ENCODE data around the gene SRSF4.
A peak's percentile ranks its signal among the peaks of the same experiment; 100 is the strongest.
"Not testable (repeated sequence)": the region's sequence is repeated elsewhere in the genome, so short reads cannot be mapped to it uniquely, and the experiment has no call there.

SRSF4 gene

DNA sequence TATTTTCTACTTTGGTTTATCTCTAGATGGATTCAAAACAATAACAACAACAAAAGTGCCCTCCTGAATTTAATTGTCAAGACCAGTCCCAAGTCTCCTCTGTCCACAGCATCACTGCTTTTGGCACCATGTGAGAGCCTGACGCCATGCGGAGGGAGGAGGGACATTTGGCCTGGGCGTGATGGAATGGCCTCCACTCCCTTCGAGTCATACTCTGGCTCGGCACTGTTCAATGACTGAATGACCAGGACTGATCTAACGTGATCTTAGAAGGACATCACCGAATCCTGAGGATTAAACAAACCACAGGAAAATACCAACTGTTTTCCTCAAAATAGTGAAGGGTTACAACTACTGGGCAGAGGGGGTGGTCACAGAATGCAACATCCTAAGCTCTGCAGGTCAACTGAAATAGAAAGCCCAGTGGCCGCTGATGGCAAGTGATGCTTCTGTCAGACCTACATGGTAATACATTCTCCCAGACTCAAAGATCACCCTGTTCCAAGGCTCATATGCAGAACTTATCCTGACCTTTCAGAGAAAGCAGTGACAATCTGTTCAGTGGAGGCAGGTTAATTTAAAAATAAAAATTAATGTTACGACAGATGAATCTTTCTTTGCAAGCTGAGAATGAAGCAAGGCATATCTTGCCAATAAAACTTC, 19.1 kb downstream of the SRSF4 start:
- no peak for DNase-seq (ENCODE audit: low spot score)

DNA sequence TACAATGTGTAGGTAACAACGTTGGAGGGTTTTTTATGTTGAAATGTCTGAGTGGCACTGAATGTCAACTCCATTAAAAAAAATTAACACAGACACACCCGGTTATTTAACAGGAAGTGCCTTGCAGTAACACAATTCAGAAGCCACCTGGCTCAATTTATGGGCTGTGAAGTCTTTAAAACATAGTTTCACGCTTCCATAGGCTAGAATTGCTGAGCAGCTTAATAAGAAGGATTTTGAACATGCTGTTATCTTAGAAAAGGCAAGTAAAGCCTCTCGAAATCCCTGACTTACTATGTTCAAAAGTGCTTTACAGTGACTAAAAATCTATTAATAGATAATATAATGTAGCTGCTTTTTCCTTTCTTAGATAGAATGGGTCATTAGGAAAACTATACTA, 19.7 kb downstream of the SRSF4 start:
- no peak for DNase-seq (ENCODE audit: low spot score)

DNA sequence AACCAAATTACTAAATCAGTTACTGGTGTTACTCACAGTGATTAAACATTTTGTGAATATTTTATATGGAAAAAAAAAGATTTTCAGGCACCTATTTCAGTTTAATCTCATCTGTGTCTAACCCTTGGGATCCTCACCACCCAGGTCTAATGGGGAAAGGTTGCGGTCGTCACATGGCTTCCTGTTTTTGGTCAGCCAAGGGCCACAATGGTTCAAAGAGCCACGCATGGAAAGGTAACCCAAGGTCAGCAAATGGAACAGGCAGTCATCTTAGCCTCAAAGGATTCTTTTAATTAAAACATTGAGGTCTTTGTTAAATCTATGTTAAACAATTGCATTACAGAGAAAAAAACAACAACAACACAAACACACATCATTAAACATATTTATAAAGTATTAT, 21.9 kb downstream of the SRSF4 start:
- no peak for DNase-seq (ENCODE audit: low spot score)

DNA sequence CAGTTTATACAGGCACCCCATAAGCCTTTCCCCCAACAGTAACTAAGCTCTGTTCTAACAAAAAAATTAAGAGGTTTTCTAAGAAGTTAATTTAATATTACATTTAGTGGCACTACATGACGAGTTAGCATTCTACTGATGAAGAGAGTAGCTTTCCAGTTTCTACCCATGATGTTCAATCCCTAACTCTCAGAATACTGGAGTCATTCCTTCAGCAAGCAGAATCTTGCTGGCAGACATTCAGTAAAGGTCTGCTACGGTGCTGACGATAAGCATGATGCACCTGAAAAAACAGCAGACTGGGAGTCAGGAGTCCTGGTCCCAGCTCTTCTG, 24.5 kb downstream of the SRSF4 start:
- DNase-seq (ENCODE audit: low spot score): no peak

DNA sequence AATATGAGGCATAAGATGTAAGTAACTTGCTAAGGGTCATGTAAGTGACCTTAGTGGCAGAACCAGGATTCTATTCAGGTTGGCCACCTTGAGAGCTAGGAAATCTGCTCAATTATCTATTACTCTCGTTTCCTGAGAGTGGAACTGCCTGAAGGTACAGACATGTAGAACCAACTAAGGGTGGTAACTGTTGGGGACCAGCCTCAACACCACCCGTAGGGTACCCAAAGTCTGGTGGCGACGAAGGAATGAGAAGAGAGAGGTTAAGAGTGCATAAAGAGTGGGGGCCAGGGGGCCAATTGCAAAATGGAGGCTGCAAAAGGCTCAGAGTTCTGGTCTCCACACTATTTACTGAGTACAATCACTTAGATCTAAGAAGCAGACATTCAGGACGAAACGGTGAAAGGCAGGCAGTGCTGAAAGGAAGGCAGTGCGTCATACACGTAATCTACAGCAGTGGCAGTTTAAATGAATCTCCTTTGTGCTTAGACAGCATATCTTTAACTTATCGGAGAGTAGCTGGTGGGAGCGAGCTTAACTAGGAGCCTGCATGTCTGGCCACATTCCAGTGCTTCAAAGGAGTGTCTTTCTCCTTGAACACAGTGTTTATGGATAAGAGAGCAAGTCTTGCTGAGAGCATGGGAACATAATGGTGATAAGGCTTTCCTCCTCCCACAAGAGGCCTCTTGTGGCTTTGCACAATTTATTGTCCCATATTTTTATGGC, 25.0 kb downstream of the SRSF4 start:
- DNase-seq (ENCODE audit: low spot score): no peak

DNA sequence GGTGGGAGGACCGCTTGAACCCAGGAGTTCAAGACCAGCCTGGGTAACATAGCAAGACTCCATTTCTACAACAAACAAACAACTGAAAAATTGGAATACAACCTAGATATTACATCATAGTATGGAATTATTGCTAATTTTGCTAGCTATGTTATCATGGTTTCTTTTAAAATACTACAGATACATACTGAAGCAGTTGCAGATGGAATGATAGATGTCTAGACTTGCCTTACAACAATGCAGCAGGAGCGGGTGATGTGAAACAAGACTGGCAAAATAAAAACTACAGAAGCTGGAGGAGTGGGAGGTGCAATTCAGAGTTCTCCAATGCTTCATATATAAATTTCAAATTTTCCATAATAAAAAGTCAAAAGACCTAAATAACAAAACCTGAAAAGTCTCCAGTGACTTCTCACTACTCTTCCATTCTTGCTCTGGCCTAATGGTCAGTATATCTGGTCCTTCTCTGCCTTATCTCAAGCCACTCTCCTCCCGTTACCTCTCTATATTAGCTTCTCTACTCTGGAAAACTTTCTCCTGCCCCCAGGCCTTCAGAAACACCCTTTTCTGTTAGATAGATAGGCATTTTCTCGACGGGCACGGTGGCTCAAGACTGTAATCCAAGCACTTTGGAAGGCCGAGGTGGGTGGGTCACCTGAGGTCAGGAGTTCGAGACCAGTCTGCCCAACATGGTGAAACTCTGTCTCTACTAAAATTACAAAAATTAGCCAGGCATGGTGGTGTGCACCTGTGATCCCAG, 29.5 kb downstream of the SRSF4 start:
- no peak for DNase-seq (ENCODE audit: low spot score)

DNA sequence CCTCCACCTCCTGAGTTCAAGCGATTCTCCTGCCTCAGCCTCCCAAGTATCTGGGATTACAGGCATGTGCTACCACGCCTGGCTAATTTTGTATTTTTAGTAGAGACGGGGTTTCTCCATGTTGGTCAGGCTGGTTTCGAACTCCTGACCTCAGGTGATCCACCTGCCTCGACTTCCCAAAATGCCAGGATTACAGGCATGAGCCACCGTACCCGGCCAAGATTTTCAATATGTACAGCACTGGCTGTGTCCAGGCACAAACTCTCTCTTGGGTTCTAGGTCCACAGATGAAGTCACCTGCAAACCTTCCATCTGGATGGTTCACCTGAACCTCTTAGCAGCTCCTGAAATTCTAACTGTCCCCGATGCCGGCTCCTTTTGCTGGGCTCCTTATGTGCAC, 31.4 kb downstream of the SRSF4 start:
- DNase-seq (ENCODE audit: low spot score): not testable (repeated sequence)

DNA sequence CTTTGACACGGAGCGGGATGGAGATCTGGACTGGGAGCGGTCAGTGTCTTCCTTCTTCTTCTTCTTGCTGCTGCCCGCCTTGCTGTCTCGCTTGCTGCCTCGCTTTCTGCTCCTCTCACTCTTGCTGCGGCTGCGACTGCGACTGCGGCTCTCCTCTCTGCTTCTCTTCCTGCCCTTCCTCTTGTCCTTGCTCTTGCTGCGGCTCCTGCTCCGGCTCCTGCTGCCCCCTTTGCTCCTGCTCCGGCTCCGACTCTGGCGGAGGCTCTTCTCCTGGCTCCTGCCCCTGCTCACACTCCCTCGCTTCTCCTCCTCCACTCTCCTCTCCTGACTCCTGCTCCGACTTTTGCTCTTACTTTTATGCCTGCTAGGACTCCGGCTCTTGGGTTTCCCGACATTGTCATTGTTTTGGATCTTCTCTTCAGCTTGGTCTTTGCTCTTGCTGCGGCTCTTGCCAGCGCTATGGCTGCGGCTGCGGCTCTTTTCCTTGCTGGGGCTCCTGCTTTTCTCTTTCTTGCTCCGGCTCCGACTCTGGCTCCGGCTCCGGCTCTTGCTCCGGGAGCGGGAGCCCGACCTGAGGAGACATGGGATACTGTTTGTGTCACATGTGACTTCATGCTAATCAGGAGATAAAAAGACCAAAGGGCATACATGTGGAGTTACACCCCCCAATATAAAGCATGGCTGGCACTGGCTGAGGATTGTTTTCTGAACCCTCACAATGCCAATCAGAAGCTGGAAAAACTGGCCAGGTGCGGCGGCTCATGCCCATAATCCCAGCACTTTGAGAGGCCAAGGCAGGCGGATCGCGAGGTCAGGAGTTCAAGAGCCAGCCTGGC, 32.8 kb downstream of the SRSF4 start:
- no peak for DNase-seq (ENCODE audit: low spot score)

DNA sequence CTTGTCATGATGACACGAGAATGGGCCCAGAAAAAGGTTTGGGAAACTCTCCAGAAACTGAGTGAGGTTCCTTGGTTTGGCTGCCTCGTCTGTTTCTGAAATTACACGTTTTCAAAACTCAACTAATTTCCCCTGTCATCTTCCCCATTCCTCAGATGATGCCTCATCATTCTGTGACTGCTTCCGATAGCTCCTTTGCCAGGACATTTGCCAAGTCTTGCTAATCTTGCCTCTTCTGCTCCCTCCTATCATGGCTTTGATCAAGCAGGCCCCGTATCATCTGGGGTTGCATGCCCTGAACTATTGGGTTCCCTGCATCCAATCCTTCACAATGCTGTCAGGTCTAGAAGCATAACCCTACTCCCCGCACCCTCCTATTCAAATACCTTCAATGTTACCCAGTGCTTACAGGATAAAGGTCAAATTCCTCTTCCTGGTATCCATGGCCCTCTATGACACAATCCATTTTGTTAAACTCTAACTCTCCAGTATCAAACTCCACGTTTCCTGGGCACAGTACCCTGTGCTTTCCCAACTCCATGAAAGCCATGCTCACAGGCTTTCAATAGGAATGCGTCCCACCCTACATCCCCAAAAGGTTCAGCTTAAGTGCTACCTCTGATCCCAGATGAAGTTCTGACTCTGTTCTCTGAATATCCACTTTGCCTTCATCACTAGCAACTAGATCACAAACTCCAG, 35.8 kb downstream of the SRSF4 start:
- DNase-seq (ENCODE audit: low spot score): no peak

DNA sequence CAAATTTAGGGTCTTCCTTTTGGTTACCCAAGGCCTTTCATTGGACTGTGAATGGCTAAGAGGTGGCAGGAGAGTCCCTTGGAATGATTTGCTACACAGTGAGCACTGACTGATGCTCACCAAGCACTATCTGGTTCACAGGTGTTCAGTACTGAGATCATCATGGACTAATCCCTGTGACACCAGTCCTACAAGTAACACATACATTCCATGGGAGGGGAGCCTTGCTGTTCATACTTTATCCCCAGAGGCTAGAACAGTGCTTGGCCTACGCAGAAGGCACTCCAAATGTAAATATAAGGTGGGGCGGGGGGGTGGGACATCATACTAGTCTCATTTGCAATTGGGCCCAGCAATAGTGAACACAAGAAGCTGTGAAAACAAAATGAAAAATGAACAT, 37.5 kb downstream of the SRSF4 start:
- no peak for DNase-seq (ENCODE audit: low spot score)

DNA sequence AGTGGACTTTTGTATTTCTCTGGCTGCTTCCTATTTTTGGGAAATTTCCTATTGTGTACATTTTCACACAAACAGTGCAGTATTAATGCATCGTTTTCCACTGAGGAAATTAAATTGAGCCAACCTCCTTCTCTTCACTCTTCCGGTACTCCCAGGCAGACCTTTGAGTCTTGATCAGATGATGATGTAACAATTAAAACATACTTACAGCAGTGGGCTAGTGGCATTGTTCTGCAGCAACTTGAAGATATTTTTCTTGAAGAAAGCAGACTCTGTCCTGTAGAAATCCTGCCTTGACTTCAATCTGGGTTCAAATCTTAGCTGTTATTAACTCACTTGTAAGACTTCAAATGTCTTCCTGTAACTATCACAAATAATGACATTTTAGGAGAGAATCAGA, 39.0 kb downstream of the SRSF4 start:
- no peak for DNase-seq (ENCODE audit: low spot score)

DNA sequence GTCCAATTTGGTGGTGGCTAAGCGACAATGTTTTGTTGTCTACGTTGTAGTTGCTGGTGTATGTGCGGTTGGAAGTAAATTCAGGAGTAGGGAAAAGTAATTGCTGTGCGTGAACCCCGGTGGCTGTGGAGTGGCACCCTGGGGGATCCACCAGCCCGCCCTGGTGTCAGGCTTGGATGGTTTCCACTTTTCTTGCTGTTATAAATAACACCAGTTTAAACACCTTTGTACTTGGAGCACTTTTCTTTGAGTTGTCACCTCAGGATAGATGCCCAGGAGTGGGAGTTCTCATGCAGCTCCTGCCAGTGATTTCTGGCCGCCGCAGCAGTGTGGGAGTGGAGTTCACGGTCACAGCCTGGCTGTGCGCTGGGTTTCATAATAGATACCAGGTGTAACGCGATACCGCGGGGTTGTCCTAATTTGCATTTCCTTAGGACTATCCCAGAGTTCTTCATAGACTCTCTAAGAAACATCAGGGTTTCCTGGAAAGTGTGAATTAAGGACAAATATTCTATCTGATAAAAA, 45.2 kb downstream of the SRSF4 start:
- DNase-seq (ENCODE audit: low spot score): no peak

DNA sequence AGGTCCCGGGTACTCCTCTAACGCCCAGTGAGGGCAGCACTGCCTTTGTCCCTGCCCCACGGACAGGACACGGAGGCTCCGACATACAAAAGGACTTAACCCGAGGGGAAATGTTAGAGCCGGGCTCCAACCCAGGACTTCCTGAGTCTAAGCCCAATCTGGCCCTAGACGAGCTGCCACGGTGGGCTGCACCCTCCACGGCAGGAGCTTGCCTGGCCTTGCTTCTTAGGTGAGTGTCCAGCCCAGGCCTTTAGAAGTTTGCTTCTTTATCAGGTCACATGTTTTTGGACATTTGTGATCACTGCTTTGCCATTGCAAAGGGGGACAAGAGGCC, 47.0 kb downstream of the SRSF4 start:
- no peak for DNase-seq (ENCODE audit: low spot score)

DNA sequence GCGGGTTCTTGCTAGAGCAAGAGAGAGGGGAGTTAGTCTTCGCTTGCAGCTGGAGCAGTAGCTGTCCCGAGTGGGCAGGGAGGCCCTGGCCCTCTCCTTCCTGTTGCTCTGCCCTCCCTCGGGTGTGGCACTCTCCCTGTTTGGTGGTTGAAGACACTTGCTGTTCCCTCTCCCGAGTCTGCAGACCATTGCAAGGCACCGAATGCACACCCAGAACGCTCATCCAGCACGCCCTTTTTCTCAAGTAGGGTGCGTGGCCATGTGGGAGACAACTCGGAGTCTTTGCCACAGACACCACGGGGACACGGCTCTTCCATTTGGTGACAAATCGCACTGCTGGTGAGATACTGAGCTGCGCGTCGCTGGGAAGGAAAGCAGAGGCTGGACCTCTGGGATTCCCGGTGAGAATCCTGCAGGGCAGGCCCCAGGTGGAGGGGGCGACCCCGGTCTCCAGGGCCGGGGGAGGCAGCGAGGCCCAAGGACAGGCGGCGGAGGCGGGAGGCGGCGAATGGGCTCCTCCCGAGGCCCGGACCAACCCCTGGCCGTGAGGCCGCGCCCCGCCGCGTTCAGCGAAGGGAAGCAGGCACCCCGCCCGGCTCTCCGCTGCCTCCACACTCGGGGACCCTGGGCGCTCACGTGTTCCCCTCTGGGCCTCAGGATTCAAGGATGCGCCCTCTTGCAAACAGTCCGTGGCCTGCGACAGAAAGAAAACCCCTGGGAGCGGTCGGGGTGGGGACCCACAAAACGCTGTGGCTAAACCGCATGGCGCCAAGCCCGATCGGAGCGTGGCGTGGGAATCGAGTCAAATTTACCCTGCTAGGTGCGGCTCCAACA, 47.6 kb downstream of the SRSF4 start:
- DNase-seq (ENCODE audit: low spot score): no peak

DNA sequence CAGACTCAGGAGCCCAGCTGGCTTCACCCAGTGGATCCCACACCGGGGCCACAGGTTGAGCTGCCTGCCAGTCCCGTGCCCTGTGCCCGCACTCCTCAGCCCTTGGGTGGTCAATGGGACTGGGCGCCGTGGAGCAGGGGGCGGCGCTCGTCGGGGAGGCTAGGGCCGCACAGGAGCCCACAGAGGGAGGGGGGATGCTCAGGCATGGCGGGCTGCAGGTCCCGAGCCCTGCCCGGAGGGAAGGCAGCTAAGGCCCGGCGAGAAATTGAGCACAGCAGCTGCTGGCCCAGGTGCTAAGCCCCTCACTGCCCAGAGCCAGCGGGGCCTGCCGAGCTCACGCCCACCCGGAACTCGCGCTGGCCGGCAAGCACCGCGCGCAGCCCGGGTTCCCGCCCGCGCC, 50.6 kb downstream of the SRSF4 start:
- DNase-seq (ENCODE audit: low spot score): not testable (repeated sequence)

DNA sequence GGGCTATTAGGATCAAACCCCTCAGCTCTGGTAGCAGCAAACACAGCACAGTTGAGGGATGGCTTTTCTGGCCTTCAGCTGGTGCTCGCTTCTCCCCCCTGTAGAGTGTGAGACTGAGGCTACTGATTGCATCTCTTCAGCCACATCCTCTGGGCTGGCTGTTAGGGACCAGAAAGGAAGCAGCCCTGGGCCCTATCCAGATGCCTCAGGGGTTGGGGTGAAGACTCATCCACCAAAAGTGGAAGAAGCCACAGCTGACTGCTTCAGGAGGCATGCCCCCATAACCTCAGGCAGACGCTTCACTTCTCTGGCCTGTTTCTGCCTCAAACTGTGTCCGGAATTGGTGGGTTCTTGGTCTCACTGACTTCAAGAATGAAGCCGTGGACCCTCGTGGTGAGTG, 51.8 kb downstream of the SRSF4 start:
- no peak for DNase-seq (ENCODE audit: low spot score)

DNA sequence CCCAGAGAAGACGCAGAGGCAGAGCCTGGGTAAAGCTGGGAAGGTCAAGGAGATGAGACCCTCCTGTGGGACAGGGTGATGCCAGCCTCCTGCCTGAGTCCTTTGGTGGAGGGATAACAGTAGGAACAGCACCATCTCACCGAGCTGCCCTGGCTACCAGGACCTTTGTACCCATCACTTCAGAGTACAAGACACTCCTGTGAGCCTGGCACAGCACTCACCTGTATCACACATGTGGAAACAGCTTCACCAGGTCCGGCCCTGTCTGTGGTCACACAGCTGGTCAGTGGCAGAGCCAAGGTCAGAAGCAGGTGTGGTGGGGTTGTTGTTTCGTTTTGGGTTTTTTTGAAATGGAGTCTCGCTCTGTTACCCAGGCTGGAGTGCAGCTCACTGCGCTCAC, 53.0 kb downstream of the SRSF4 start:
- DNase-seq (ENCODE audit: low spot score): no peak

DNA sequence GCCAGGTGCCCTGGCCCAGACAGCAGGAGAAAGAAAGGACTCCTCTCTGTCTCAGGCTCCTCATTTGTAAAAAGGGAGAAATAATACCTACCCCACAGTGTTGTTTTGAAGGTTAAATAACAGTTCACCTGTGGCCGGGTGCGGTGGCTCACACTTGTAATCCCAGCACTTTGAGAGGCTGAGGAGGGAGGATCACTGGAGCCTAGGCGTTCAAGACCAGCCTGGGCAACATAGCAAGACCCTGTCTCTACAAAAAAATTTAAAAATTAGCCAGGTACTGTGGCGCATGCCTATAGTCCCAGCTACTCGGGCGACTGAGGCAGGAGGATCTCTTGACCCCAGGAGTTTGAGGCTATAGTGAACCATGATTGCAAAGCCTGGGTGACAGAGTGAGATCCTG, 55.5 kb downstream of the SRSF4 start:
- DNase-seq (ENCODE audit: low spot score): no peak

DNA sequence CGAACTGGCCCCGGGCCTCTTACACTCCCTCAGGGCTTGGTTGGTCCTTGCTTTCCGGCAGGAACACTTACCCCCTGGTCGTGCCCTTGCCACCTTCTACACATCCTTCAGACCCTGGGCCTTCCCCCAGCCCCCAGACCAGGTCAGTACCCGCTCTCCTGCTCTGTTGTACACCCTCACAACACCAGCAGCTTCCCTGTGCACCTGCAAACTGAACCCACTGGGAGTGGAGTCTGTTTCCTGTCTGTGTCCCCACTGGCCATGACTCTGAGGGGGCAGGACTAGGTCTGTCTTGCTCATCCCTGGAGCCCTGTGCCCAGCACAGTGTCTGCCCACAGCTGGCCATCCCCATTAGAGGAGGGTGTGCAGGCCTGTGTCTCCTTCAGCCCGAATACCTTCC, 55.9 kb downstream of the SRSF4 start:
- no peak for DNase-seq (ENCODE audit: low spot score)

DNA sequence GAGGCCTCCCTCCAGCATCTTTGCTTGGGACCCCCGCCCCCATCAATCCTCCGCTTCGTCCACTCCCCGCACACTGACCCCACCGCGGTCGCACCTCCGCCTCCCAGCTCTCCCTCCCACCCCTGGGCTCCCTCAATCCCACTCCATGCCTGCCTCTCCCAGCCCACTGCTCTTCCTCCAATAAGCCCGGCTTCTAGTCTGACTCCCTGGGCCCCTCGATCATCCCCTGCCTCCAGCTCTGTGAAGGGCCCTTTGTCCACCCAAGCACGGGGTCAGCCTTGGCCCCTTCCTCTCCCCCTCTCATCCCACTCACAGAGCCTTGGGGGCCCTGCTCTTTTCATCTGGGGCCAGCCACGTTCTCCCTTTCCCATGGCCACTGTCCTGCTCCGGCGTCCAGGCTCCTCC, 56.5 kb downstream of the SRSF4 start:
- DNase-seq (ENCODE audit: low spot score): peak; percentile 72

All from left forelimb (tissue), 1 donor.